Omental fat pad (tissue), 4 donors: ENCODE measurements around the gene SPAG16. TPM values are rescaled to one million over a fixed set of nuclear protein-coding genes. Genes with fewer than 3 reads are reported as not detected.

Experiments
- ATAC-seq: fragments of 150-250 bp; one replicate; pipeline ENCODE4 v1.9.1; 2016; ENCODE audit warnings: mild to moderate bottlenecking, moderate library complexity; ENCODE audit not compliant: low FRiP score
- DNase-seq: peaks from one replicate; pipeline ENCODE4 v3.0.0-alpha.2; 2019; ENCODE audit warnings: low spot score
- small RNA-seq: library from RNA; depleted of rRNA; stranded (forward); fragments of <200 nt; gene quantifications from one replicate; pipeline ENCODE3, GENCODE V24; 2016
- total RNA-seq, 4 donors: library from RNA; depleted of rRNA; stranded (reverse); fragments of >200 nt; gene quantifications; one replicate each; pipeline ENCODE4 v1.1.0, GENCODE V29; 2016
- TF ChIP-seq, protein P1 (sequence below), 3 donors: fragments of 450-650 bp; IDR thresholded peaks; one replicate each; pipeline ENCODE4 v1.5.1; 2016 to 2017; ENCODE audit warnings: antibody characterized with exemption in 3 of 3, mild to moderate bottlenecking in 3 of 3, moderate library complexity in 2 of 3

SPAG16 gene
- total RNA-seq, 4 donors from 2014 or later, result 11.1 to 29.5 (median 13.3) TPM

DNA sequence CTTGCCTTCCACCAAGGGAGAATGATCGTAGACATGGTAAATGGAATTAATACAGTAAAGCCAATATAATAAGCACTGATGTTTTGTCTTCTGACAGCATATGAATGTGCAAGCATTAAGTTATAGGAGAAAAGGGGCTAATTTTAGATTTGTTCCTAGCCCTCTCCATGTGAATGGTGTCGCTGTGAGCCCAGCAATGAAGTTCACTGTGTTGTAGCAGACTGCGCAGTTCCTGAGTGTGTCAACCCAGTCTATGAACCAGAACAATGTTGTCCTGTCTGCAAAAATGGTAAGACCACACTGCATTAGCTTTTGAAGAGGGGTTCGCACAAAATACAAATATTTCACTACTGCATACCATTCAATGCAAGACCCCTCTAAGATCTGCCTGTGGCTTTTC, 1152.2 kb downstream of the SPAG16 start:
- TF ChIP-seq, protein P1, sequence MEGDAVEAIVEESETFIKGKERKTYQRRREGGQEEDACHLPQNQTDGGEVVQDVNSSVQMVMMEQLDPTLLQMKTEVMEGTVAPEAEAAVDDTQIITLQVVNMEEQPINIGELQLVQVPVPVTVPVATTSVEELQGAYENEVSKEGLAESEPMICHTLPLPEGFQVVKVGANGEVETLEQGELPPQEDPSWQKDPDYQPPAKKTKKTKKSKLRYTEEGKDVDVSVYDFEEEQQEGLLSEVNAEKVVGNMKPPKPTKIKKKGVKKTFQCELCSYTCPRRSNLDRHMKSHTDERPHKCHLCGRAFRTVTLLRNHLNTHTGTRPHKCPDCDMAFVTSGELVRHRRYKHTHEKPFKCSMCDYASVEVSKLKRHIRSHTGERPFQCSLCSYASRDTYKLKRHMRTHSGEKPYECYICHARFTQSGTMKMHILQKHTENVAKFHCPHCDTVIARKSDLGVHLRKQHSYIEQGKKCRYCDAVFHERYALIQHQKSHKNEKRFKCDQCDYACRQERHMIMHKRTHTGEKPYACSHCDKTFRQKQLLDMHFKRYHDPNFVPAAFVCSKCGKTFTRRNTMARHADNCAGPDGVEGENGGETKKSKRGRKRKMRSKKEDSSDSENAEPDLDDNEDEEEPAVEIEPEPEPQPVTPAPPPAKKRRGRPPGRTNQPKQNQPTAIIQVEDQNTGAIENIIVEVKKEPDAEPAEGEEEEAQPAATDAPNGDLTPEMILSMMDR (IDR thresholded peaks at IDR 0.05), result no peak
- ATAC-seq (no peak), DNase-seq (no peak)

DNA sequence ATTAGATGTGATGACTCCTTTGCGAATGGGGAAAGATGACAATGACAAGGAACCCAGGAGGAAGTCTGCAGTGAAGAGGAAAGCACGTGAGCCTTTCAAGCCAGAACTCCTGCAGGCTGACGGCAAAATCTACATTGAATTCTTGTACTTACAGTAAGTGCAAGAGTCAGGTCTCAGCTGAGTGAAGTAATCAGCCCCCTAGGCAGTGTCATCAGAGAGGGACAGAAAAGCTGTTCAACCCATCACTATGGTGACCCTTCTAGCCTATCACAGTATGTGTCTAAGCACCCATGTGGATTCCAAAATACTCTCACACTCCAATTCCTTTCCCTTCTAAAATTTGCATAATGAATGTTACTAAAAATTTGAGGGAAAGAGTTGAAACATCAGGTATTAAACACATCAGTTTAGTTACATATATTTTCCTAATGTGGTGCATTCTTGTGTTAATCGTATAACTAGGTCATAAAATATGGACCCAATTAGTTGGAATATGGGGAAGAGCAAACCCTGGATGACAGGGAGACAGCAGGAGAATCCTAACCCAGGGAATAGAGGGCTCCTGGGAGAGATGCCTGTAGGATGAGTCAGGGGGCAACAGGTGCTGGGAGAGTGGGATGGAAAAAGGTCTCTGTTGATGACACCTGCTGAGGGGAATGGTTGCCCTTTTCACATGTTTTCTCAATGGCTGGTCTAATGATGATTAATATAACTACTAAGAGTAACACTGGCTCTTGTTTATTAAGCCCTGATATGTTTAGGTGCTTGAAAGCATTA, 1166.0 kb downstream of the SPAG16 start:
- DNase-seq, result no peak
- TF ChIP-seq, protein P1 (IDR thresholded peaks at IDR 0.05), result no peak
- no peak for ATAC-seq

DNA sequence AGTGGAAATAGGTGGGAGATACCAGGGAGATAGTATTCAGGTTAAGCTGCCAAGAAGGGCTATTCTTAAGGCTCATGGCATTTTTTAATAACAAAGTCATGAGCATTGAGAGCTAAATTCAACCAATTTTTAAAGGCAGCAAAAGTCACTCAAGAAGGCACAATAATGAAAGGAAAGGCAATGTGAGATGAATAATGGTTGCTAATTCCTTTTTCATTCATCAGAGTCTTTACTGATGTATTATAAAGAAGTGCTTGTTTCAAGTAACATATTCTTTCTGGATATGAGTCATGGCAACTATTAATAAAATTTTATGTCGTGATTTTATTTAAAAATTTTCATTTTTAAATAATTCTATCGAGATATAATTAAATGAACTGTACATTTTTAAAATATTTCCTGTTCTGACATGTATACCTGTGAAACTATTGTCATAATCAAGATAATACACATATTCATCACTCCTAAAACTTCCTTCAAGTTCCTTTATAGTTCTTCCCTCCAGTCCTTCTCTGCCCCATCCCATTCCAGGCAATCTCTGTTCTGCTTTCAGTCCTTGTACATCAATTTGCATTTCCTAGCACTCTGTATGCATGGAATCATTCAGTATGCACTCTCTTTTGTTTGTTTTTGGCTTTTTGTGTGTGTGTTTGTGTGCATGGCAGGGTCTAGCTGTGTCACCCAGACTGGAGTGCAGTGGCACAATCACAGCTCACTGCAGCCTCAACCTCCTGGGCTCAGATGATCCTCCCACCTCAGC, 1167.4 kb downstream of the SPAG16 start:
- TF ChIP-seq, protein P1 (IDR thresholded peaks at IDR 0.05), result no peak
- ATAC-seq, result no peak
- no peak for DNase-seq

Small RNAs within 50 kb of the gene (small RNA-seq; reads per million reads assigned to genes)
- gene MIR4438, result not detected

Other genes starting within 250 kb of the SPAG16 start
- gene IKZF2, start 132.9 kb upstream of the SPAG16 start, total RNA-seq, result 10 to 100 TPM; 11.2 to 18.0 (median 12.9) TPM